ENCODE measurements around the gene ZNF385B.

ZNF385B gene

DNA sequence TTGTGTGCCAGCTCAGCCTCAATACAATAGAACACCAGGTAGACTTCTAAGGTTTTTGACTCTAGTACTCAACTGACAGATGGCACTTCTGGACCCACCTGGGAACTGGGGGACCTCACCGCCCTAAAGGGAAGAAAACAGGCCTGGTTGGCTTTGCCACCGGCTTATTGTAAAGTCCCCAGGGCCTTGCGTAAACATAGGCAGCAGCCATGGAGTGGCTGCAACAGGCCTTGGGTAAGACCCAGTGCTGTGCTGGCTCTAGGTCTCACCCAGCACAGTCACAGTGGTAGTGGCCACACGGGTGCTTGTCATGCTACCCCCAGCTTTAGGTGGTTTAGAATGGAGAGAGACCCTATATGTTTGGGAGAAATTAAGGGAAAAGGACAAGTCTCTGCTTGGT is 366.1 kb downstream of the ZNF385B start:
- Histone ChIP-seq H4K20me1 (ENCODE audit: insufficient read depth, low read length) (no peaks in the 10 kb centered on the region), H2AFZ (ENCODE audit: low read depth, low read length) (no peak overlapping the region), H3K9ac (ENCODE audit: low read length) (no peak overlapping the region), H3K36me3 (replicated peaks; ENCODE audit: low read depth, low read length) (no peaks in the 10 kb centered on the region), H3K4me3 (ENCODE audit: low read length) (no peak overlapping the region), H3K27me3 (ENCODE audit: low read depth, low read length) (no peaks in the 10 kb centered on the region), H3K27ac (ENCODE audit: low read length) (no peak overlapping the region), H3K9me3 (ENCODE audit: insufficient read depth, low read length) (no peaks in the 10 kb centered on the region), H3K4me2 (ENCODE audit: low read length) (no peak overlapping the region), H3K4me1 (ENCODE audit: low read length) (peaks cover 2% of the 10 kb centered on the region; the same call in 1 of the 2 replicates), H3K79me2 (ENCODE audit: low read length) (no peaks in the 10 kb centered on the region)
- TF ChIP-seq, protein P1, sequence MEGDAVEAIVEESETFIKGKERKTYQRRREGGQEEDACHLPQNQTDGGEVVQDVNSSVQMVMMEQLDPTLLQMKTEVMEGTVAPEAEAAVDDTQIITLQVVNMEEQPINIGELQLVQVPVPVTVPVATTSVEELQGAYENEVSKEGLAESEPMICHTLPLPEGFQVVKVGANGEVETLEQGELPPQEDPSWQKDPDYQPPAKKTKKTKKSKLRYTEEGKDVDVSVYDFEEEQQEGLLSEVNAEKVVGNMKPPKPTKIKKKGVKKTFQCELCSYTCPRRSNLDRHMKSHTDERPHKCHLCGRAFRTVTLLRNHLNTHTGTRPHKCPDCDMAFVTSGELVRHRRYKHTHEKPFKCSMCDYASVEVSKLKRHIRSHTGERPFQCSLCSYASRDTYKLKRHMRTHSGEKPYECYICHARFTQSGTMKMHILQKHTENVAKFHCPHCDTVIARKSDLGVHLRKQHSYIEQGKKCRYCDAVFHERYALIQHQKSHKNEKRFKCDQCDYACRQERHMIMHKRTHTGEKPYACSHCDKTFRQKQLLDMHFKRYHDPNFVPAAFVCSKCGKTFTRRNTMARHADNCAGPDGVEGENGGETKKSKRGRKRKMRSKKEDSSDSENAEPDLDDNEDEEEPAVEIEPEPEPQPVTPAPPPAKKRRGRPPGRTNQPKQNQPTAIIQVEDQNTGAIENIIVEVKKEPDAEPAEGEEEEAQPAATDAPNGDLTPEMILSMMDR (IDR thresholded peaks at IDR 0.05; ENCODE audit: low read depth, low read length), result no peak
- no peak for TF ChIP-seq EZH2phosphoT487 (IDR thresholded peaks at IDR 0.05; ENCODE audit: low read depth)

DNA sequence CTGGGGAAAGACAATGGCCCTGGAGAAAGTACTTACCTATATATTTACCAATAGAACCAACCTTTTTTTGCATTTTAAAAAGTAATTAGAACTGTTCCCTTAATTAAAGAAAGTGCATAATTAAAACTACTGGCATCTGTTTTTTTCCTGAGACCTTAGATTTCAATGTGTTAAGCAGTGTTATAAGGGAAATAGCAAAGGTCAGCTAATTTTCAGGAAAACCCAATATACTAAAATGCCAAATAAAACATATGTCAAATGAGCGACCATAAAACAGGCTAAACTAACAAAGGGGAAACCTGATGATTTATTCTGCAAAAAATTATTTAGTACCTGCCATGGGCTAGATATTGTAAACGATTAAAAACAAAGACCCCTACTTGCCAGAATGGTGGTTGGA is 372.8 kb downstream of the ZNF385B start:
- Histone ChIP-seq H2AFZ (ENCODE audit: low read depth, low read length) (no peak overlapping the region), H3K4me3 (ENCODE audit: low read length) (no peak overlapping the region), H3K27ac (ENCODE audit: low read length) (no peak overlapping the region), H4K20me1 (ENCODE audit: insufficient read depth, low read length) (no peaks in the 10 kb centered on the region), H3K36me3 (replicated peaks; ENCODE audit: low read depth, low read length) (no peaks in the 10 kb centered on the region), H3K27me3 (ENCODE audit: low read depth, low read length) (no peaks in the 10 kb centered on the region), H3K9me3 (ENCODE audit: insufficient read depth, low read length) (no peaks in the 10 kb centered on the region), H3K4me1 (ENCODE audit: low read length) (peaks cover 2% of the 10 kb centered on the region; the same call in 1 of the 2 replicates), H3K79me2 (ENCODE audit: low read length) (no peaks in the 10 kb centered on the region), H3K9ac (ENCODE audit: low read length) (no peak overlapping the region), H3K4me2 (ENCODE audit: low read length) (no peak overlapping the region)
- TF ChIP-seq, protein P1 (IDR thresholded peaks at IDR 0.05; ENCODE audit: low read depth, low read length), result no peak
- TF ChIP-seq EZH2phosphoT487 (IDR thresholded peaks at IDR 0.05; ENCODE audit: low read depth), result no peak

DNA sequence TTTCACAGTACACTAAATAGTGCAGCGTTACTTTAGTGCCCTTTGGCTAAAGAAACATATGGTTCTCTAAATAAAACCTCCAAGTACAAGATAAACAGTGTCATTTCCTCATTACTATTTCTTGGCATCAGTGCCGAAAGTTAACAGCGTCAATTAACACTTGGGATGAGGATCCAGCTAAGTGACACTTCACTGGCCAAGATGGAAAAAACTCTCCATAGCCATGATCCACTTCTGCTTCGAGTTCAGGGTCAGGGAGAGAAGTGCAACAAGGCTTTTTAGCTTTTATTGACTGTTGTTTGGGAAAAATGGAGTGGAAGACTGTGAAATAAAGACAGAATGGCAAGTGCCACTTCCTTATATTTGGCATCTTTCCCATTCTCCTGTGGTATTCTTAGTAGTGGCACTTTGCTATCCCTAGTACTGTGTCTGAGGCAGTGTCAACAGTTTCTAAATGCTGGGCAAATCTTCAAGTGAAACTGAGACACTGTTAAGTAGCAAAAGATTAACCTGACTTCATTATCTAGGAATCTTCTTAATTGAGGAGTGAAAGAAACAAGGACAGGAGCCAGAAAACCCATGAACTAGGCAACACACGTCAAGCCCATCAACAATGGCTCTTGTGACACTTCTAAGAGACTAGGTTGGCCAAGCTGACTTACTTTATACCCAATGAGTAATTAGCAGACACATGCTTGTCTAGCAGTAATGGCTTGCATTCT is 374.2 kb downstream of the ZNF385B start:
- no peak for TF ChIP-seq EZH2phosphoT487 (IDR thresholded peaks at IDR 0.05; ENCODE audit: low read depth)
- TF ChIP-seq, protein P1 (IDR thresholded peaks at IDR 0.05; ENCODE audit: low read depth, low read length), result no peak
- no peak overlapping the region for H3K4me2 ChIP-seq (ENCODE audit: low read length)
- no peak overlapping the region for H2AFZ ChIP-seq (ENCODE audit: low read depth, low read length)
- H3K9ac ChIP-seq (ENCODE audit: low read length), result no peak overlapping the region
- H3K27ac ChIP-seq (ENCODE audit: low read length), result no peak overlapping the region
- H3K4me3 ChIP-seq (ENCODE audit: low read length), result no peak overlapping the region
- no peaks in the 10 kb centered on the region for H3K36me3 ChIP-seq (replicated peaks; ENCODE audit: low read depth, low read length)
- H3K79me2 ChIP-seq (ENCODE audit: low read length), result no peaks in the 10 kb centered on the region
- H3K27me3 ChIP-seq (ENCODE audit: low read depth, low read length), result no peaks in the 10 kb centered on the region
- H3K4me1 ChIP-seq (ENCODE audit: low read length), result no peaks in the 10 kb centered on the region
- H3K9me3 ChIP-seq (ENCODE audit: insufficient read depth, low read length), result no peaks in the 10 kb centered on the region
- no peaks in the 10 kb centered on the region for H4K20me1 ChIP-seq (ENCODE audit: insufficient read depth, low read length)

DNA sequence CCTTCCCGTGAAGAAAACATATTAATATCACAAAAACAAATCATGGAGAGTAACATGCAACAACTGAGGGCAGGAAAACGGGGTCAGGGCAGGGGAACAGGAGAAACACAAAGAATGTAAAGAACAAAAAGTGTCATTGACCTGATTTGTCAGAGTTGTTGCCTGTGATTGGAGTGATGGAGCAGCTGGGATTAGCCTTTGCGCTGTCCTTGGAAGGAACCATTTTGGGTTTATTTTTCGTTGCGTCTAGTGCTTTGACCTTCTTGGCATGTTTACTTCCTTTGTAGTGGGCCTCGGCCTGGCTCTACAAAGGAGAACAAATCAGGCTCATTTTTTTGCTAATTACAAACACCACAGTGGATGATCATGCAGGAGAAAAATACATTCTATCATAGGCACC is 378.3 kb downstream of the ZNF385B start:
- H3K9ac ChIP-seq (ENCODE audit: low read length), result no peak overlapping the region
- H3K9me3 ChIP-seq (ENCODE audit: insufficient read depth, low read length), result no peaks in the 10 kb centered on the region
- no peak overlapping the region for H2AFZ ChIP-seq (ENCODE audit: low read depth, low read length)
- H3K27ac ChIP-seq (ENCODE audit: low read length), result no peak overlapping the region
- H3K36me3 ChIP-seq (replicated peaks; ENCODE audit: low read depth, low read length), result no peaks in the 10 kb centered on the region
- no peak for TF ChIP-seq EZH2phosphoT487 (IDR thresholded peaks at IDR 0.05; ENCODE audit: low read depth)
- TF ChIP-seq, protein P1 (IDR thresholded peaks at IDR 0.05; ENCODE audit: low read depth, low read length), result no peak
- no peaks in the 10 kb centered on the region for H3K79me2 ChIP-seq (ENCODE audit: low read length)
- peaks cover 6% of the 10 kb centered on the region for H3K4me1 ChIP-seq (ENCODE audit: low read length)
- H4K20me1 ChIP-seq (ENCODE audit: insufficient read depth, low read length), result no peaks in the 10 kb centered on the region
- no peak overlapping the region for H3K4me2 ChIP-seq (ENCODE audit: low read length)
- no peak overlapping the region for H3K4me3 ChIP-seq (ENCODE audit: low read length)
- H3K27me3 ChIP-seq (ENCODE audit: low read depth, low read length), result no peaks in the 10 kb centered on the region
